HG02870 (cell line): ENCODE results near the gene STK32B.
"Not testable (repeated sequence)": the region's sequence is repeated elsewhere in the genome, so short reads cannot be mapped to it uniquely, and the experiment has no call there.

Source experiments
- ATAC-seq: cut with Tn5 transposase; IDR thresholded peaks from one replicate; pipeline ENCODE4 v1.9.1; 2021; ENCODE audit warnings: mild to moderate bottlenecking, moderate library complexity; ENCODE audit not compliant: unreplicated experiment

The STK32B gene

DNA sequence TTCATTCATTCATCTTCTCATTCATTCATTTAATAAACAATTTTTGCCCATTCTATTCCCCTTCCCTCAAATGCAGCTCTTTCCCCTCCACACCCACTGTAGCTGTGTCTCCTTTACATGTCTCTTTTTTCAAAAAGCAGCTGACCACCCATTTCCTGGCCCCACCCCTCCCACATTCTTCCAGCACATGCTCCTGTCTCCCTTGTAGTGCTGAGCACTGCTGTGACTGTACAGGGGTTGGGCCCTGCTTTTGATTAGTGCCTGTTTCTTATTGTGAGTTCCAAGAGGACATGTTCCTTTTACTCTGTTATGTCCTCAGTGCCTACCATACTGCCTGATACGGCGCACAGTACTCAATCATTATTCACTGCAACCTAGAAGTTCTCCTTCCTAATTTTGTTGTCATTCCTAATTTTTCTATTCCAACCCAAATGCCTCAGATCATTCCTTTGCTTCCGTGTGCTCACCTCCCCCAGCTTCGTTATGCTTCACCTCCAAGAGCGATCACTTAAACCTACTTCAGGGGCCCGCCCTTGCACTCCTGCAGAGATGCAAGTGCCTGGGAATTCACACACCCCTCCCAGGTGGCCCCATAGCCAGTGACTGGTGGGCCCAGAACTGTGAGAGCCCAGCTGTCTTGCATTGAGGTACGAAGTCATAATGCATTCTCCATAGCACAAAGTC, 152.2 kb downstream of the STK32B start:
- no peak for ATAC-seq

DNA sequence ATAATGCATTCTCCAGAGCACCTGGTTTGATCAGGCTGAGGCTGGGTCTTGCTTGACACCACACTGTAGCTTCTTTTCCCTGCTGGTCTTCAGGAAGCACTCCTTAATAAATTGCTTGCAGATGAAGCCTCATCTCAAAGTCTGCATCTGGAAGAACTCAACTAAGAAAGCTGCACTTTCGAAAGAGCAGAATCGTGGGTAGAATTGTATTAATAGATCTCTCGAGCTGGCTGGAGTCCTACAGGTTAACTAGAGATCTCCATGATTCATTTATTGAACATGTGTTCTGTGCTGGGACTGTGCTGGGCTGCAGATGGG, 152.7 kb downstream of the STK32B start:
- ATAC-seq: no peak

DNA sequence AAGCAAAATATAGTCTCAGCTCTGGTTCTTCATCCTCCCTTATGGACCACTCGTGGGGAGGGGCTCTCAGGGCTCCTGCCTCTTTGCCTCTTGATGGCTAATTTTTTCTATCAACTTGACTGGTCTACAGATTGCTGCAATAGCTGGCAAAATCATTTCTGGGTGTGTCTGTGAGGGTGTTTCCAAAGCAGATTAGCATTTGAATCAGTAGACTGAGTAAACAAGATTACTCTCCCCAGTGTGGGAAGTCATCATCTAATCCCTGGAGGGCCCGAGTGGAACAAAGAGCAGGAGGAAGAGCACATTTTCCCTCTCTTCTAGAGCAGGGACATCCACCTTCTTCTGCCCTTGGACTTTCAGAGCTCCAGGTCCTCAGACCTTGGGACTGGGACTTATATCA, 153.5 kb downstream of the STK32B start:
- no peak for ATAC-seq

DNA sequence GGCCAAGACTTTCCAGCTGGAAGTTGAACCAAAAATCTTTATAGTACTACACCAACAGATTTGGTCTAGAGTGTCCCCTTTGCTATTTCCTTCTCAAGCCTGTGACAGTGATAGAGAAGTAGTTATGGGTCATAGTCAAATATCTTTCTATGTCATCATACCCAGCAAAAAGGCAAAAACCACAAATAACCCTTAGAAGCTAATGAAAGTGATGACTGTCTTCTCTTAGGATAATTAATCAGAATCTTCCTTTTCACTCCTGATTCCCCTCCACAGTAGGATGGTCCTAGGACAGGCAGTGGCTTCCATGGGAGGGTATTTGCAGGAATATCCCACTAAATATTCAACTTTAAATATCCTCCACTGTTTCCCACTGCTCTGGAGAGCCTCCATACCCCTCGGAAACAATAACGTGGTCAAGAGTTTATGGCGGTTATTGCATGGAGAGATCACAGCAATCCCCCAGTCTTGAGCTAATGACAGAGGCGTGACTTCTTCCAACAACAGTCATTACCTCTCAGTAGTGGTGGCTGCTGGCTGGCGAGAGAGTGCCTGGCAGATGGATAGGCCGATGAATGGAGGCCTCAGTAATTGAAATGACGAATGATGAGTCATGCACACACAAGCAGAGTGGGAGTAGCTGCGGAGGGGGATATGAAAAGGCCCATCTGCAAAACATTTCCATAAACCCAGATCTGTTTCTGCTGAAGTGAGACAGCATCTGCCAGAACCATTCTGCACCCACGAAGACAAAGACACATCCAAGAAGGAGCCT, 154.9 kb downstream of the STK32B start:
- ATAC-seq: no peak

DNA sequence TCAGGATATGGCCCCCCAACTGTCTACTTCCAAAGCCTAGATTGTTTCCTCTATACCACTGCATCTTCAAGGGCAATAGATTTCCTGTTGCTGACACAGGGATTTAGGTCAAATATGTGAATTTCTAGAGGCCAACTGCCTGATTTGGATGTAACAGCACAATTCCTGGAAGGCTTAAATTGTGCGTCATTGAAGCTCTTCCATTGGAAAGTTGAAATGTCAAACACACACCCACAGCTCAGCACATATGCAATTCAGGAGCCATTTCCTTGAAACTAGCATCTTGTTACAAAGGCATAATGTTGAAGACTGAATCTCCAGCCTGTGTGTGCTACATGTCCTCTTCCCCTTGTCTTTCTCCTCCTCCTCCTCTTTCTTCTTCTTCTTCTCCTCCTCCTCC, 158.6 kb downstream of the STK32B start:
- ATAC-seq: no peak

DNA sequence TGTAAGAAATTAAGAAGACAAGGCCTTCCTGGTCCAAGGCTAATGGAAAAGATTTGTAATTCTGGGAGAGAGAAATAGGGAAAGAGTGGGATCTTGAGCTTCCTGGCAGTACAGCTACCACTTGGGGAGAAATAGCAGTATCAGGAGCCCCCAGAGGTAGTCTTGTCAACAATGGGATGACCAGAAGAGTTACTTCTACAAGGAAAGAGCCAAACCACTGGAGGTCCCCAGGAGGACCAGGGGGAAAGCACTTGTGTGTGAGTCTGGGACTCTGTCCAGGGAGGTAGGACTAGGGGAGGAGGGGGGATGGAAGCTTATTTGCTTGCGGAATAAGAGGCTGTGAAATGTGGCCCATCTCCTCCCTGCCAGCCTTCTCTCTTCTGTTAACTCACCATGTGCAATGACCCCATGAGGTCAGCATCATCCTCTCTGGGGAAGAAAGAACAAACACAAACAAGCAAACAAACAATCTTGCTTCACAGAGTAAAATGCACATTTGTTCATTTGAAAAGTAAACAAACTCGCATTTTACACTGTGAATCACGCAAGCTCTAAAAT, 160.1 kb downstream of the STK32B start:
- no peak for ATAC-seq

DNA sequence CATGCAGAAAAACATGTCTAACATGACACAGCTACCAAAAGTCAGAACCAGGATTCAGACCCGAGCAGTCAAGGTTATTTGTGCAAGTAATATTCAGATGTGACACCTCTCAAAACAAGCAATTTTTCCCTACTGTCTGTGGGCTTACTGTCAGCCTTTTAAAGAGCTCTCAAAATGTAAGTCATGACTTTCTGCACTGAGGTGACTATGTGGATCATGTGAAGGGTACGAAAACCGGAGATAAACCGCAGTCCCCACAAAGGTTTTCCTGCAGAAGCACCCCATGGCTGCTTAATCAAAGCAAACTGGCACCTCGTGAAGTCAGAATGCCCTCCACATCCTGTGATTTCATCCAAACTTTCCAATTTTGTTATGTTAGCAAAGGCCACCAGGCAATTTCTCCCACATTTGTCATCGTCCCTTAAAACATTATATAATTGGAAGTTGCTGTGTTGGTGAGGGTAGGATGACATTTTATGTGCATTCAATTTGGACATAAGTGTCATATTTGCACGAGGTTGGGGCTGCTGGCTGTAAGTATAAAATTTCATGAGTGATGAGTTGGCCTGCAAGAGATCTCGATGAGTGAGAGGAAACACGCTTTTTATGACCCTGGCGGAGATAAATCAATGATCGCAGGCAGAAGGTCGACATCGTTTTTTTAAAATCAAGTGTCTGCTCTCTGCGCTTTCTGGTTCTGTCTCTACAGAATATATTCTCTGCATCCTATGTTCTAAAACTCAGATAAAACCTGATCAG, 161.2 kb downstream of the STK32B start:
- no peak for ATAC-seq

DNA sequence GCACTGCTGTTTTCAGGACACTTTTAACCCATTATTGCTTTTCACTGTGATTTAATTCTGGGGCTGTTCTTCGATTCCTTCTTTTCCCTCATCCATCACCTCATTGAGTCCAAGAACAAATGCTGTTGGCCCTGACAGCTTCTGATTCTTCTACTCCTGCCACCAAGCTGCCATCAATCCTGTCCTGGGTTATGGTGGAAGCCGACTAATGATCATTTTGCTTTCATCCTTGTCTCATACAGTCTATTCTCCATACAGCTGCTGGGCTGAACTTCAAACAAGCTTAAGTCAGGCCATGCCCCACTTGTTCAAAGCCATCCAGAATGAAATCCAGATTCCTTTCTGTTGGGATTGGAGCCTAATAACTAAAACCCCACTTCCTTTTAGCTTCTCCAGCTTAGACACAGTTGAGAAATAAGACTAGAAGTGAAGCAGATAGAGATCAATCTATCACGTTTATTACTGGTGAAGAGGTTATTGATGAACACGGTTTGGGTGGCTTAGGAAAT, 161.9 kb downstream of the STK32B start:
- ATAC-seq: no peak

DNA sequence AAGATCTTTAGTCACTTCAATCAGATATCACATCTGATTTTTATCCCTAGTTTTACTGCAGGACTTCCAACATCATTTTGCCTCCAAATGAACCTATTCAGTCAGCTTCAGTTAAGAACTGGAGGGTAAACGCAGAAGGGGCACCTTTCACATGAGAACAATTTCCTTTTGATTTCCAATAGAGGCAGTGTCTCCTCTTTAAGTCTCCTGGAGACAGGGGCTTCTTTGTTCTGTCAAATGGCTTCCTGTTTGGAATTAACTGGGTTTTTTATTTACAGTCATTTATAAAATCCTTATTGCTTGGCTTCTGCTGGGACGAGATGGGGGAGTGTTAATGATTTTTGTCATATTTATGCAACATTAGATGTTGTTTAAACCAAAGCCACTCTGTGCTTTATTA, 164.0 kb downstream of the STK32B start:
- ATAC-seq: no peak

DNA sequence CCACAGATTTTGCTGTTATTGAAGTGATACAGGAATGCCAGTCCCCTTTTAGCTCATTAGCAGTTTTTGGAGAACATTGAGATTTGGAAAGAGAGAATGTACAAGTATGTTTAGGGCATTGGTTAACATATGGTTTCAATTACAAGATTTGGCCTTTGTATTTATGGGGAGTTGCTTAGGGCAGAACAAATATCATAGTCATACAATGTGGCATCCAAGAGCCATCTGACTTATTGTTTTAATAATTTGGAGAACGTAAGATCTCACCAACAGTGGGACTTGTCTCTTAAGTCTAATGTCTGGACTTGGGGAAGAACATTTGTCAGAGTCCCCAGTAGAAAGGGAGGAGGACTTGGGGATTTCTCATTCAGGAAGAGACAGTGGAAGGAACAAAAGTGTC, 166.1 kb downstream of the STK32B start:
- no peak for ATAC-seq

DNA sequence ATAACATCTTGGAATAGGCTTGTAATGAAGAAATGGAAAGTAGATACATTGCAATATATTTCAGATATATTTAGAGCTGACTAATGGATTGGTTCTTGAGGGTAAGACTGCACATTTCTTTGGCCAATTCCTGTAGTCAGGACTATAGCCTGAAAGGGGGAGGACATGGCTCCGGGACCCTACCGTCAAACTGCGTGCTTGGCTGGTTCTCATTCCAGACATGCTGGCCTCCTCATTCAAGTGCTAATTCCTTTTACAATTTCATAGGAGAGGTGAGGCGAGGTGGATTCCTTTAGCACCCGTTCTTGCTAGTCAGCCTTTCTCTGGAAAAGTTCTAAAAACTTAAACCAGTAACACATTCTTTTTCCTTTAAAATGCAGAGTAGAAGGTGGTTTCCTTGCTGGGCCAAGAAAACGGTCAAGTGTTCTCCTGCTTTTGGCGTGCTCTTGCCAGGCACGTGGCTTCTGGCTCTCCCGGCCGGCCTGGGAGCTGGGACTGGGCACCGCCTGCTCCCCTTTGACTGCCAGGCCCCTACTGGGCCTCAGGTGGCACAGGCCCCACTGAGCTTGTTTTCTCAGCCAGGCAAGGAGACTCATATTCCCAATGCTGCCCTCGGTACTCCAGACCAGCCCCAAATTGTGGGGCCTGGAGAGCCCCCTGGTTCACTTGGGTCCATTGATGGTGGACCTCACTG, 167.2 kb downstream of the STK32B start:
- ATAC-seq: no peak

DNA sequence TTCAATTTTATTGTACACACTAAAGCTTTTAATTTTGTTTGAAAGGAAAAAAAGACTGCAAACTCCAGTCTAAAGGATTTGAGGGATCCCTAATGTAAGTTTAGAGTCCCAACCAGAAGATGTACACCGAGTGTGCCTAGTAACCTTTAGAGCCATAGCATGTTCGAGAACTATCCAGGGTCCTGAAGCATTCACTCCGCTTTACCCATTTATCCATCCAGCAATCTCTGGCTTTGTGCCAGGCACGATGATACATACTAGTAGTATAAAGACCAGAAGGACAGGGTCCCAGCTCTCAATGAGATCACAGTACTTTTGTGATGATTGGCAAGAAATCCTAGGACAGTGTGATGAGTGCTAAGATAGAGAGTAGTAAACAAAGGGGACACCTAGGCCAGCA, 168.7 kb downstream of the STK32B start:
- no peak for ATAC-seq

DNA sequence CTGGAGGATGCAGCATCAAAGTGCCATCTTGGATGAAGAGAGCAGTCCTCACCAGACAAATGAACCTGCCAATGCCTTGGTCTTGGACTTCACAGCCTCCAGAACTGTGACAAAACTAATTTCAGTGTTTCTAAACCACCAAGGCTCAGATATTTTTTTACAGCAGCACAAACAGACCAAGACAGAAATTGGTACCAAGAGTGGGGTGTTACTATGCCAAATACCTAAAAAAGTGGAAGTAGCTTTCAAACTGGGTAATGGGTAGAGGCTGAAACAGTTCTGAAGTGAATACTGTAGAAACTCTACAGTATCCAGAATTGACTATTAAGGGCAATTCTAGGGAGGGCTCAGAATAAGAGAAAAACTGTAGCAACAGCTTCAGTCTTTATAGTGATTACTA, 170.8 kb downstream of the STK32B start:
- ATAC-seq: no peak

DNA sequence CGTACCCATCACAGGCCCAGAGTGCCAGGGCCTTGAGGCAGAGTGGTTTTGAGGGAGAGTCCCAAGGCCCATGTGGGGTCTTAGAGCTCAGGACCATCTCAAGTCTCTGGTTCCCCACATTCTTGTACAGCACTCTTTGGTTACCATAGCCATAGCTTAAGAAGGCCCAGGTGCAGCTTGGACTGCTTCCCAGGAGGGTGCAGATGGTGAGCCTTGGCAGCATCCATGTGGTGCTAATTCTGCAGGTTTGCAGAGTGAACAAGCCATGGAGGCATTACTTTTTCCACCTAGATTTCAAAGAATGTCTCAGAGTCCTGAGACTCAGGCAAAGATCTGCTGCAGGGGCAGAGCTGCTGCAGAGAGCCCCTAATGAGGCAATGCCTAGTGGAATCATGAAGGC, 171.7 kb downstream of the STK32B start:
- no peak for ATAC-seq

DNA sequence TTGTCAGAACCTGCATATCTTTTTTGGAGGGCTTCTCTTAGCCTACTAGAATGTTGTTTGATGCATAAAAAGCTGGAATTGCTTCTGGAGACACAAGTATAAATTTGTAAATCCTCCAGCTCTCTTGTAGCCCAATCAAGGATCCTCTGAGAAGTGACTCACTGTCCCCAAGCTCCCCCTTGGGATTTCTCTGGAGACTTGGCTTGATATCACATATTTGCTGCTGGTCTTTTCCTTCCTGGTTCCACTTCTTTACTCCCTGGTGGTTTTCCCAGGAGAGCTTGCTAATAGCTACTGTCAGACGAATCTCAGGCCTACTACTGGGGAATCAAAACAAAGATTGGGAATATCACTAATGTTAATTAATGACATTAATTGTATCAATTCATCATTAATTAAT, 173.1 kb downstream of the STK32B start:
- ATAC-seq: no peak

DNA sequence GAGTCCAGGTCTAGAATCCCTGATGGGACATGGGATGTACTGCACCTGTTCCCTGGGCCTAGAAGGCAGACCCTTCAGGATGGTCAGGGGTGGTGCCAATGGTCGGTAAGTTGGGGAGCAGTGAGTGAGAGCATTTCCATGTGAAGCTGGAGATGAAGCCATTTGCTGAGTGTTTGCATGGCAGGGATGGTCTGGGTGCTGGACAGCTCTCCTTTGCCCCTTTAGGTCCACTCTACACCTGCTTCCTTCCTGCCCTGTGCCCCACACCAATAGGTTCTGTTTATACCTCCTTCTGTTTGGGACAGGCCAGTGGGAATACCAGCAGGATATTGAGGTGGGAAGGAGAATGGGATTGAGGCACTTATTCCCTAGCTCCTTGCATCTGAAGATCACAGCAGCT, 181.3 kb downstream of the STK32B start:
- ATAC-seq: no peak

DNA sequence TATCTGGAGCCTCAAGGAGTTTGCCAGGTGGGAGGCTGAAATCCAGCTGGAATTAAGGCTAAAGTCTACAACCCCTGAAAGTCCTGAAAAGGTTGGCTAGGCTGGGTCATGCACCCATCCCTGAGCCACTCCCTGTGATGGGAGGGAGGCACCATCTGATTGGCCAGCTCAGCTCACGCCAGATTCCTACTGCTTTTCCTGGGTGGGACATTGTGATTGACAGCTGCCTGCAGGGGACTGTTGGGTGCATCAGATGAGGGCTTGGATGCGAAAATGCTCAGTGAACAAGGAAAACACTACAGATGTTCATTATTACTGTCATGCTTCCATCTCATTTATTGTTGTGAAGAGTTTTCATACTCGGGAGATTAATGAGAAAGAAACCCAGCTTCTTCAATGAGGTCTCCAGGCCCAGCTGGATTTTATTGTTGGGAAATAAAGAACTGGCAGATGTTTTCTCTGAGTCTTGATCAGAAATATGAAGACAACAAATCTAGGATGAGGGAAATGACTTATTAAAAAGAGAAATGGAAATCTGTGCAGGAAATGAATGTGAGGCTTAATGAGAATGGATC, 185.9 kb downstream of the STK32B start:
- no peak for ATAC-seq

DNA sequence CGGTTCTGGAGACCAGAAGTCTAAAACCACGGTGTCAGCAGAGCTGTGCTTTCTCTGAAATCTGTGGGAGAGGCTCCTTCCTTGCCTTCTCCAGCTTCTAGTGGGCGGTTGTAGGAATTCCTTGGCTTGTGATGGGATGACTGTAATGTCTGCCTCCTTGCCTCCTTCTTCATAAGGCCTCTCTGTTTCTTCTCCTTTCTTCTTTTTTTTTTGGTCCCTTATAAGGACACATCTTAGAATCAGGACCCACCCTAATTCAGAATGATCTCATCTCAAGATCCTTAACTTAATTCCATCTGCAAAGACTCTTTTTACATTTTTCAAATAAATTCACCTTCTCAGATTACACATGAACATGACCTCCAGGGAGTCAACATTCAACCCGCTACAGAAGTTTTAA, 186.9 kb downstream of the STK32B start:
- ATAC-seq: no peak

DNA sequence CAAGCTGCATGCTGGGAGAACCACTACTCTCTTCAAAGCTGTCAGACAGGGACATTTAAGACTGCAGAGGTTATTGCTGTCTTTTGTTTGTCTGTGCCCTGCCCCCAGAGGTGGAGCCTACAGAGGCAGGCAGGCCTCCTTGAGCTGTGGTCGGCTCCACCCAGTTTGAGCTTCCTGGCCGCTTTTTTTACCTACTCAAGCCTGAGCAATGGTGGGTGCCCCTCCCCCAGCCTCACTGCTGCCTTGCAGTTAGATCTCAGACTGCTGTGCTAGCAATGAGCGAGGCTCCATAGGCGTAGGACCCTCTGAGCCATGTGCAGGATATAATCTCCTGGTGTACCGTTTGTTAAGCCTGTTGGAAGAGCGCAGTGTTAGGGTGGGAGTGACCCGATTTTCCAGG, 195.8 kb downstream of the STK32B start:
- not testable (repeated sequence) for ATAC-seq

DNA sequence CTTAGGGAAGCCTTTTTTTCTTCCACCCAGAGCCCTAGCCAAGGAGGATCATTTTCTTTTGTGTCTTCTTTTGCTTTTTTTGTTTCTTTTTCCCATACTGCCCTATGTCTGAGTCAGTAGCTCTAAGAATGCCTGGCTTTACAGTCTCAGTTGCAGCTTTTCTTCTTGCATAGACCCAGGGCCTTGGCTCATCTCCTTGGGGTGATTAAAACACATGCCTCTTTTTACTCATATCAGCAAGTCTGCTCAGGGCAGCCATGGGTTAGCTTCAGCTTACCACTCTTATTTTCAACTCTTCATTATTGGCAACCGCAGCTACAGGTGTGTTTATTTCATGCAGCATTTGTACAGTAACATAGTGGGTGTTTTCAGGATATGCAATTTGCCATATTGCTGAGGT, 196.5 kb downstream of the STK32B start:
- ATAC-seq: no peak

DNA sequence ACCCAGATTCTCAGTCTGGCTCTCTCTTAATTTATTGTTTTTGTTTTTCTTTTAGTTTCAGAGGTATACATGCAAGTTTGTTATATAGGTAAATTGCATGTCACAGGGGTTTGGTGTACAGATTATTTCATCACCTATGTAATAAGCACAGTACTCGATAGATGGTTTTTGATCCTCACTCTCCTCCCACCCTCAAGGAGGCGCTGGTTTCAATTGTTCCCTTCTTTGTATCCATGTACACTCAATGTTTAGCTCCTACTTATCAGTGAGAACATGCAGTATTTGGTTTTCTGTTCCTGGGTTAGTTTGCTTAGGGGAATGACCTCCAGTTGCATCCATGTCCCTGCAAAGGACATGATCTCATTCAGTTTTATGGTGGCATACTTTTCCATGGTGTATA, 198.4 kb downstream of the STK32B start:
- ATAC-seq: no peak
